ENCODE results near the gene KMT2E. TPM values are rescaled to one million over a fixed set of nuclear protein-coding genes. Genes with fewer than 3 reads are reported as not detected.

The KMT2E gene
- total and polyA plus RNA-seq, 3 donors from 2014 or later = 21.1 to 133 (median 96.6) TPM

DNA sequence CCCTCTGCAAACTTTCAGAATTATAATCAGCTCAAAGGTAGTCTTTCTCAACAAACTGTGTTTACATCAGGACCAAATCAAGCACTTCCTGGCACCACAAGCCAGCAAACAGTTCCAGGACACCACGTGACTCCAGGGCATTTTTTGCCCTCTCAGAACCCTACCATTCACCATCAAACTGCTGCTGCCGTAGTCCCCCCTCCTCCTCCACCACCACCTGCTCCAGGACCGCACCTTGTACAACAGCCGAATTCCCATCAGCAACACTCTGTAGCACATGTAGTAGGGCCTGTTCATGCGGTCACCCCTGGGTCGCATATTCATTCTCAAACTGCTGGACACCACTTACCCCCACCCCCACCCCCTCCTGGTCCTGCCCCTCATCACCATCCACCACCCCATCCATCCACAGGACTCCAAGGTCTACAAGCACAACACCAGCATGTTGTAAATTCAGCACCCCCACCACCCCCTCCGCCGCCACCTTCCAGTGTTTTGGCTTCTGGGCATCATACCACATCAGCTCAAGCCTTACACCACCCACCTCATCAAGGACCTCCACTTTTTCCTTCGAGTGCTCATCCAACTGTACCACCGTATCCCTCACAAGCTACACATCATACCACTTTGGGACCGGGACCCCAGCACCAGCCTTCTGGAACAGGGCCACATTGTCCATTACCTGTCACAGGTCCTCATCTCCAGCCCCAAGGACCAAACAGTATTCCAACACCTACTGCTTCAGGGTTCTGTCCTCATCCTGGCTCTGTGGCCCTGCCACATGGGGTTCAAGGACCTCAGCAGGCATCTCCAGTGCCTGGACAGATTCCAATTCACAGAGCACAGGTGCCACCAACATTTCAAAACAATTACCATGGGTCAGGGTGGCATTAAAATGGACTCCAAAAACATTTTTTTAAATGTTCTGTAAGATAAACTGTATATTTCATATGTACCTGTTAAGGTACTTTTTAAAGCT lies 98.7 kb downstream of the KMT2E start:
- no peak for DNase-seq
- intact Hi-C loops (cut with DNase I; ENCODE audit: low total_unique reads) = no loop called here
- H3K27me3 ChIP-seq = no peaks in the 10 kb centered on the region
- no peak overlapping the region for H3K4me3 ChIP-seq
- peaks cover 6% of the 10 kb centered on the region for H3K4me1 ChIP-seq
- H3K36me3 ChIP-seq (ENCODE audit: low read depth, missing control alignments) = no peaks in the 10 kb centered on the region
- no peaks in the 10 kb centered on the region for H3K9me3 ChIP-seq
- no peak for TF ChIP-seq POLR2A (IDR thresholded peaks at IDR 0.05)
- TF ChIP-seq, protein P1, sequence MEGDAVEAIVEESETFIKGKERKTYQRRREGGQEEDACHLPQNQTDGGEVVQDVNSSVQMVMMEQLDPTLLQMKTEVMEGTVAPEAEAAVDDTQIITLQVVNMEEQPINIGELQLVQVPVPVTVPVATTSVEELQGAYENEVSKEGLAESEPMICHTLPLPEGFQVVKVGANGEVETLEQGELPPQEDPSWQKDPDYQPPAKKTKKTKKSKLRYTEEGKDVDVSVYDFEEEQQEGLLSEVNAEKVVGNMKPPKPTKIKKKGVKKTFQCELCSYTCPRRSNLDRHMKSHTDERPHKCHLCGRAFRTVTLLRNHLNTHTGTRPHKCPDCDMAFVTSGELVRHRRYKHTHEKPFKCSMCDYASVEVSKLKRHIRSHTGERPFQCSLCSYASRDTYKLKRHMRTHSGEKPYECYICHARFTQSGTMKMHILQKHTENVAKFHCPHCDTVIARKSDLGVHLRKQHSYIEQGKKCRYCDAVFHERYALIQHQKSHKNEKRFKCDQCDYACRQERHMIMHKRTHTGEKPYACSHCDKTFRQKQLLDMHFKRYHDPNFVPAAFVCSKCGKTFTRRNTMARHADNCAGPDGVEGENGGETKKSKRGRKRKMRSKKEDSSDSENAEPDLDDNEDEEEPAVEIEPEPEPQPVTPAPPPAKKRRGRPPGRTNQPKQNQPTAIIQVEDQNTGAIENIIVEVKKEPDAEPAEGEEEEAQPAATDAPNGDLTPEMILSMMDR (IDR thresholded peaks at IDR 0.05) = no peak
- 87 to 91% methylated on average over 11 of the region's 11 CpGs for WGBS, 2 donors
- no peak overlapping the region for H3K27ac ChIP-seq

DNA sequence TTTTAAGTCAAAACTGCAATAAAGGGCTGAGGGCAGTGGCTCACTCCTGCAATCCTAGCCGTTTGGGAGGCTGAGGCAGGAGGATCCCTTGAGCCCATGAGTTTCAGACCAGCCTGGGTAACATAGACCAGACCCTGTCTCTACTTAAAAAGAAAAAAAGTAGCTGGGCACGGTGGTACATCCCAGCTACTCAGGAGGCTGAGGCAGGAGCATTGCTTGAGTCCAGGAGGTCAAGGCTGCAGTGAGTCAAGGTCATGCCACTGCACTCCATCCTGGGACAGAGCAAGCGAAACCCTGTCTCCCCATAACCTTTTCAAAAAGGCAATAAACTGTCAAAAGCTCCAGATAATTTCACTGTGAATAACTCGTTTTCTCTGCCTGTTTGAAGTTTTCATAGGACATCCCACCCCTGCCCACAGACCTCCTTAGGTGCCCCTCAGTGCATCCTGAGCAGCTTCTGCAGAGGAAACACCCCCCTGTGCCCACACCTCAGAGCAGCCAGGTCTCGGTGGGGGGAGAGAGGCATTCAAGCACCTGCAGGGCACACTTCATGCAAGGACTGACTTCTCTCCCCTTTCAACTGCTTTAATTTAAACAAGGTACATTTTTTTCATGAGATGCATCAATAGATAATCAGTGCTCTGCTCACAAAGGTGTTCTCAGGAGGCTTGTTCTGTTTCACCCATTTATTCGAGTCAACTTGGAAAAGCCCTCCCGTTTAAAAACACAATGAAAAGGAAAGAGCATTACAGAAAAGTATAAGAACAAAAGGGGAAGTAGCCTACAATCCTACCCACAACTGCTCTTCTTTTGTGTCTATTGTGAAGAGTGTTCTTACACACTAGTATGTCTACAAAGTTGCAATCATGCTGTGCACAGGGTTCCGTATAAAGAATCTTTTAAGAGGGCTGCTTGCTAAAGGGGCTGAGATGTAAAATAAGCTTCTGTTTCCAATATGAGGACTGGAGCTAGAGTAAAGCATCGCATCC lies 104.9 kb downstream of the KMT2E start:
- DNase-seq = no peak
- intact Hi-C loops (cut with DNase I; ENCODE audit: low total_unique reads) = no loop called here
- WGBS, 2 donors = 65 to 66% methylated on average over 9 of the region's 9 CpGs
- TF ChIP-seq, protein P1 (IDR thresholded peaks at IDR 0.05) = no peak
- no peak for TF ChIP-seq POLR2A (IDR thresholded peaks at IDR 0.05)
- Histone ChIP-seq H3K4me3 (no peak overlapping the region), H3K36me3 (ENCODE audit: low read depth, missing control alignments) (no peaks in the 10 kb centered on the region), H3K9me3 (no peaks in the 10 kb centered on the region), H3K27me3 (no peaks in the 10 kb centered on the region), H3K27ac (no peak overlapping the region), H3K4me1 (peaks cover 13% of the 10 kb centered on the region)

DNA sequence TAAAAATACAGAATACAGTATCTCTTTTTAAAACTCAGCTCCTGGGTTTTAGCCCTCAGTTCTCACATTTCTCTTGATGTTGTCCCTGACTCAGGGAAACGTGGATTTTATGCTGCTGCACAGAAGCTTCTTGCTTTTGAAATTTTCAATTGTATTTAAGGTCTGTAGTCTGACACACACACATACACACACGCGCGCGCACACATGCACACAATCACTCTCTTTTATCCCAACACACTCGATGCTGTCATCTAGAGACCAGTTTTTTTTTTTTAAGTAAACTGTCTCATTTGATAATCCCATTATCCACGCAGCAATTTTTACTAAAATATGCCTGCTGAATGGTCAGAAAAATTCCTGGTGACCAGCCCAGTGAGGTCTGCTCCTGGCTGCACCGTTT lies 108.6 kb downstream of the KMT2E start:
- Histone ChIP-seq H3K36me3 (ENCODE audit: low read depth, missing control alignments) (no peaks in the 10 kb centered on the region), H3K9me3 (no peaks in the 10 kb centered on the region), H3K4me3 (no peak overlapping the region), H3K27ac (no peak overlapping the region), H3K4me1 (peaks cover 13% of the 10 kb centered on the region), H3K27me3 (no peaks in the 10 kb centered on the region)
- WGBS, 2 donors = 66% methylated on average over 8 of the region's 8 CpGs
- DNase-seq = no peak
- intact Hi-C loops (cut with DNase I; ENCODE audit: low total_unique reads) = no loop called here
- TF ChIP-seq POLR2A (IDR thresholded peaks at IDR 0.05) = no peak
- TF ChIP-seq, protein P1 (IDR thresholded peaks at IDR 0.05) = no peak

DNA sequence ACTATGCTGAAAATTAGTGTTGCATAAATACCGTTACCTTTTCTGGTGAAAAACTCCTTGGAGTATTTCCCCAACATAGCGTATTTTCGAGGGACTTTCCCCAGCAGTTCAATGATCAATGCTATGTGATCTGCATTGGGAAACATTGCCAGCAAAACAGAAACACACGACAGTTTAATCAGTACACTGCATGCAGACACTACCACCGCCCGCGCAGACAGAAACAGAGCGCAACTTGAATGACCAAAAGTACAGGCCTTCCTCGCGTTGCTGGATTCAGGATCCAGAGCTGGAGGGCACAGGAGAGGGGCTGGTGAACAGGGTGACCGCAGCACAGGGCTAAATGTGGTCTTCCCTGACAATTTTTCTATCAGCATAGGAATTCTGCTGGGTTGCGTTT lies 111.7 kb downstream of the KMT2E start:
- H3K4me1 ChIP-seq = peaks cover 5% of the 10 kb centered on the region
- TF ChIP-seq POLR2A (IDR thresholded peaks at IDR 0.05) = no peak
- TF ChIP-seq, protein P1 (IDR thresholded peaks at IDR 0.05) = no peak
- intact Hi-C loops (cut with DNase I; ENCODE audit: low total_unique reads) = no loop called here
- no peak for DNase-seq
- no peaks in the 10 kb centered on the region for H3K9me3 ChIP-seq
- H3K4me3 ChIP-seq = no peak overlapping the region
- 95% methylated on average over 12 of the region's 12 CpGs for WGBS, 2 donors
- no peaks in the 10 kb centered on the region for H3K27me3 ChIP-seq
- H3K27ac ChIP-seq = no peak overlapping the region
- H3K36me3 ChIP-seq (ENCODE audit: low read depth, missing control alignments) = no peaks in the 10 kb centered on the region

Data from testis (tissue), 3 donors.